Vagina (tissue), 2 donors: Measurements from ENCODE around the gene XCR1. TPM values are rescaled to one million over a fixed set of nuclear protein-coding genes. Genes with fewer than 3 reads are reported as not detected.

Source experiments
- DNase-seq, 2 donors: peaks; one replicate each; pipeline ENCODE4 v3.0.0-alpha.2; 2017; ENCODE audit errors: extremely low spot score in 2 of 2
- H3K27ac ChIP-seq: fragments of 200-600 bp; sonication (generic); one replicate; pipeline ENCODE4 v1.5.1; 2019
- H3K27me3 ChIP-seq: fragments of 200-600 bp; sonication (generic); one replicate; pipeline ENCODE4 v1.5.1; 2019
- H3K36me3 ChIP-seq, 2 donors: fragments of 200-600 bp; sonication (generic); one replicate each; pipeline ENCODE4 v1.5.1; 2017 to 2019
- H3K4me1 ChIP-seq: fragments of 200-600 bp; sonication (generic); one replicate; pipeline ENCODE4 v1.5.1; 2019
- H3K4me3 ChIP-seq, 2 donors: fragments of 200-600 bp; sonication (generic); 1 replicate in 1 of 2; 2 replicates in 1 of 2; pipeline ENCODE4 v1.5.1; 2016 to 2019
- H3K9me3 ChIP-seq: fragments of 200-600 bp; sonication (generic); one replicate; pipeline ENCODE4 v1.5.1; 2019
- CTCF ChIP-seq, 3 experiments: fragments of 450-650 bp in 2 of 3; fragments of 200-600 bp in 1 of 3; sonication (generic) in 1 of 3; IDR thresholded peaks; one replicate each; pipeline ENCODE4 v1.5.1; 2017 to 2019; ENCODE audit warnings: antibody characterized with exemption in 3 of 3, mild to moderate bottlenecking in 2 of 3, moderate library complexity in 2 of 3
- POLR2A ChIP-seq, 2 donors: fragments of 450-650 bp; IDR thresholded peaks; one replicate each; pipeline ENCODE4 v1.6.1; 2017; ENCODE audit warnings: antibody characterized with exemption in 2 of 2, mild to moderate bottlenecking in 2 of 2, moderate library complexity in 2 of 2
- POLR2AphosphoS5 ChIP-seq, 2 donors: sonication (generic); formaldehyde crosslinking; IDR thresholded peaks; one replicate each; pipeline ENCODE4 v1.9.0; 2017; ENCODE audit warnings: antibody characterized with exemption in 2 of 2, mild to moderate bottlenecking in 2 of 2, low read depth in 1 of 2; ENCODE audit not compliant: insufficient read depth in 1 of 2
- intact Hi-C: fragments of 100-400 bp; cut with DNase I; formaldehyde crosslinking; loops from one replicate; pipeline ENCODE4 v1.15.1; 2023
- total RNA-seq: library from RNA; depleted of rRNA; stranded (reverse); fragments of >200 nt; gene quantifications from one replicate; pipeline ENCODE4 v1.2.3, GENCODE V29; 2016

The XCR1 gene
- total RNA-seq, 1 donor from 2014 or later: not detected

GRCh38 chr3:45987368-45988291 is 39.7 kb downstream of the XCR1 start:
- no peak overlapping the region for H3K4me3 ChIP-seq
- H3K9me3 ChIP-seq: no peaks in the 10 kb centered on the region
- TF ChIP-seq POLR2A (IDR thresholded peaks at IDR 0.05) (no peak), POLR2AphosphoS5 (IDR thresholded peaks at IDR 0.05; ENCODE audit: insufficient read depth in 1 of 2, low read depth in 1 of 2) (no peak), CTCF (IDR thresholded peaks at IDR 0.05) (no peak)
- H3K27me3 ChIP-seq: no peaks in the 10 kb centered on the region
- DNase-seq: no peak
- H3K27ac ChIP-seq: peak overlapping the region; percentile 78
- H3K36me3 ChIP-seq: peaks cover 0 to 17% of the 10 kb centered on the region in 2 donors
- intact Hi-C loops: no loop called here
- peaks cover 90% of the 10 kb centered on the region for H3K4me1 ChIP-seq

- Histone ChIP-seq H3K4me3 (no peak overlapping the region), H3K9me3 (no peaks in the 10 kb centered on the region), H3K36me3 (peaks cover 0 to 26% of the 10 kb centered on the region in 2 donors), H3K4me1 (peaks cover 78% of the 10 kb centered on the region), H3K27ac (peak overlapping the region; percentile 78), H3K27me3 (no peaks in the 10 kb centered on the region)
- no peak for DNase-seq
- no peak for TF ChIP-seq CTCF (IDR thresholded peaks at IDR 0.05)
- TF ChIP-seq POLR2A (IDR thresholded peaks at IDR 0.05): no peak
- no peak for TF ChIP-seq POLR2AphosphoS5 (IDR thresholded peaks at IDR 0.05; ENCODE audit: insufficient read depth in 1 of 2, low read depth in 1 of 2)
- intact Hi-C loops: no loop called here
These were observed 40.8 kb downstream of the XCR1 start for GRCh38 chr3:45986303-45986982.

DNA sequence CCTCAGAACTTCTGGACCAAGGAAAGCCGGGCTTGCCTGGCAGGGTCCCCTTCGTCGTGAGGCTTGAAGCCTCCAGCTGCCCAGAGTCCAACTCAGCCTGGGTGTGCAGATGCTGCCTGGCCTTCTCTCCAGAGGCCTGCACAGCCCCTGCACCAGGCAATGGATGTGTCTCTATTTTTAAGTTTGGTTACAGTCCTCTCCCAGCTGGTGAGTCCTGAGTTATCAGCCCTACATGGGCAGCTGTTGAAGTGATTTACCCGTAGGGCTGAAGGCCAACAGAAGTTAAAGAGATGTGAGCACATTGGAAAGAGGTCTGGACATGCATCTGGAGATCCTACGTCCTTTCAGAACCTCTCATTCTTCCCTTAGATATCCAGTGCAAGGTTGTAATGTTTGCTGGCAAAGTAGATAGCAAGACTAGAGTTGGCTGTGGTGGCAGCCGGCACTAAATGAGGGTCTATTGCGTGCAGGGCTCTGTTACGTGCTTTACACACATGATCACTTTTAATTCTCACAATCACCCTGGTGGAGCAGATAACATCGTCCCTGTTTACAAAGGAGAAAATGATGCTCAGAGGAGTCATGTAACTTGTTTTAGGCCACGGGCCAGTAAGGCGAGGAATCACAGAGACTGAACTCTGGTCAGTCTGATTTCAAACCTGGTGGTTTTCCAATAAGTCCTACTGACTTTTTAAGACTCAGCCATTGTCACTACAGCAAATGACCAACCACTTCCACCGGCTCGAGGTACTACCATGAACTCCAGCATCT is 41.6 kb downstream of the XCR1 start:
- H3K27me3 ChIP-seq: no peaks in the 10 kb centered on the region
- no peak for DNase-seq
- peak overlapping the region; percentile 78 for H3K27ac ChIP-seq
- H3K36me3 ChIP-seq: peaks cover 0 to 32% of the 10 kb centered on the region in 2 donors
- TF ChIP-seq POLR2AphosphoS5 (IDR thresholded peaks at IDR 0.05; ENCODE audit: insufficient read depth in 1 of 2, low read depth in 1 of 2) (no peak), POLR2A (IDR thresholded peaks at IDR 0.05) (no peak), CTCF (IDR thresholded peaks at IDR 0.05) (no peak)
- H3K9me3 ChIP-seq: no peaks in the 10 kb centered on the region
- peaks cover 77% of the 10 kb centered on the region for H3K4me1 ChIP-seq
- intact Hi-C loops: no loop called here
- H3K4me3 ChIP-seq: no peak overlapping the region

DNA sequence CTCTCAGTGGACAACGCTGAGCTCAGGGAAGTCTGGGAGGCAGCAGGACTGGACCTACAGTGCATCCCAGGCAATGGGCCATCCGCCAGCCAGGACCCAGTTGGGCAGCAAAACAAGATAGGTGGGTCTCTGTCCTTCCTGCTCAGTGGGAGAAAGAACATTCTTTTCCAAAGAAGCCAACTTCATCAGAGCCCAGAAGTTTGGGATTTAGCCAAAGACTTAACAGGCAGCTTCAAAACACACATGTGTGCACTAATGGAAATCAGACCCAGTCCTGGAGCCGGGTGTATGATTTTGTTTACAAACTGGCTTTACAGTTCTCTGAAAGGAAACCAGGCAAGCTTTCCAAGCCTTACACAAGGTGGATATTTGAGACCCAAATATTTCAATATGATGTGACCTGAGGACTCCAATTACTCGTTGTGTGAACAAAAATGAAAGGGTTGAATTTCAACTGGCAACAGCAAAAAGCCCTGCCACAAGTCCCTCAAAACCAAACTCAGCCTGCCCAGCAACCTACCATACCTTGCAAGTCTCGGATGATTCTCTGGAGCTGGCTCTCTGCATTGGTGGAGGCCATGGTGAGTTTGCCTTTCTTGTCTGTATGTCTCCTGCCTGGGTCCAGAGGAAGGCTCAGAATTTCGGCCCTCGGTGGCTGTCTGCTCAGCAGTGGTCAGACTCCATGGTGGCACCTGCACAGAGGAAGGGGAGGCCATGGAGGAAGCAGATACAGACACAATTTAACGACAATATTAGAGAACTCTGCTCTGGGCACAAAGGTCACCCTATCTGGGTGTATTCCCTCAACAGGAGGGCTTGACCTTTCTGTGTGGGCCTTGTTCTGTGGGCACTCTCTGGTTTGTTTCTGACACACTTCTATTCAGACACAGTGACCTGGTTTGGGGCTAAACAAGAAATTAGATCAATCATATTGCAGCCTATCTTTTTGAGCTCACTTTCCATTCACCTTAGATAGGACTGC is 42.7 kb downstream of the XCR1 start:
- no peak for DNase-seq
- H3K4me3 ChIP-seq: no peak overlapping the region
- peak overlapping the region; percentile 78 for H3K27ac ChIP-seq
- peaks cover 0 to 40% of the 10 kb centered on the region in 2 donors for H3K36me3 ChIP-seq
- no peaks in the 10 kb centered on the region for H3K27me3 ChIP-seq
- no peaks in the 10 kb centered on the region for H3K9me3 ChIP-seq
- peaks cover 76% of the 10 kb centered on the region for H3K4me1 ChIP-seq
- intact Hi-C loops: no loop called here
- TF ChIP-seq POLR2A (IDR thresholded peaks at IDR 0.05) (no peak), POLR2AphosphoS5 (IDR thresholded peaks at IDR 0.05; ENCODE audit: insufficient read depth in 1 of 2, low read depth in 1 of 2) (no peak), CTCF (IDR thresholded peaks at IDR 0.05) (no peak)
